Body of pancreas (tissue), 4 donors: ENCODE results near the gene CHN1. TPM values are rescaled to one million over a fixed set of nuclear protein-coding genes. Genes with fewer than 3 reads are reported as not detected.

ENCODE experiments used
- ATAC-seq: fragments of 150-250 bp; one replicate; pipeline ENCODE4 v1.9.1; 2016
- DNase-seq, 4 donors: peaks; one replicate each; pipeline ENCODE4 v3.0.0-alpha.2; 2019
- H3K27ac ChIP-seq, 4 donors: fragments of 200-600 bp; sonication (generic); 1 replicate in 3 of 4; 2 replicates in 1 of 4; pipeline versions ENCODE4 v1.5.1 to v1.6.1; 2016 to 2019; ENCODE audit warnings: mild to moderate bottlenecking in 1 of 4, mixed read lengths in 1 of 4, moderate library complexity in 1 of 4
- H3K27me3 ChIP-seq, 2 donors: fragments of 200-600 bp; sonication (generic); one replicate each; pipeline ENCODE4 v1.6.0; 2016; ENCODE audit warnings: mild to moderate bottlenecking in 1 of 2
- H3K36me3 ChIP-seq, 2 donors: fragments of 200-600 bp; sonication (generic); replicated peaks in 1 of 2; 2 replicates each; pipeline ENCODE4 v1.5.1; 2016; ENCODE audit warnings: low read depth in 2 of 2; ENCODE audit not compliant: insufficient read depth in 1 of 2
- H3K4me1 ChIP-seq: fragments of 200-600 bp; sonication (generic); one replicate; pipeline ENCODE4 v1.6.0; 2016
- H3K4me3 ChIP-seq, 2 donors: fragments of 200-600 bp; sonication (generic); 1 replicate in 1 of 2; 2 replicates in 1 of 2; pipeline ENCODE4 v1.5.1; 2016 to 2019
- H3K9me3 ChIP-seq, 3 donors: fragments of 200-600 bp; sonication (generic); 1 replicate in 2 of 3; 2 replicates in 1 of 3; pipeline ENCODE4 v1.5.1; 2016
- CTCF ChIP-seq, 7 experiments: fragments of 450-650 bp in 4 of 7; fragments of 200-600 bp in 3 of 7; sonication (generic) in 3 of 7; IDR thresholded peaks; one replicate each; pipeline ENCODE4 v1.5.1; 2016 to 2019; ENCODE audit warnings: antibody characterized with exemption in 7 of 7
- POLR2A ChIP-seq, 3 donors: fragments of 450-650 bp; IDR thresholded peaks; one replicate each; pipeline ENCODE4 v1.6.1; 2016; ENCODE audit warnings: antibody characterized with exemption in 3 of 3, mild to moderate bottlenecking in 2 of 3
- WGBS, 2 donors: methylation state at CpG; one replicate each; pipeline ENCODE4 v1.1.5; 2017; 5-methylcytosine and 5-hydroxymethylcytosine counted together
- intact Hi-C: fragments of 100-400 bp; cut with DNase I; formaldehyde crosslinking; loops from one replicate; pipeline ENCODE4 v1.15.1; 2023
- total RNA-seq, 2 donors: library from RNA; depleted of rRNA; stranded (reverse); fragments of >200 nt; gene quantifications; one replicate each; pipeline ENCODE4 v1.1.0, GENCODE V29; 2016

Gene CHN1
- total RNA-seq, 2 donors from 2014 or later = 2.9 to 11.9 TPM

- no peak for TF ChIP-seq POLR2A (IDR thresholded peaks at IDR 0.05)
- no peak for TF ChIP-seq CTCF (IDR thresholded peaks at IDR 0.05)
- Histone ChIP-seq H3K4me1 (no peaks in the 10 kb centered on the region), H3K9me3 (no peaks in the 10 kb centered on the region), H3K27ac (no peak overlapping the region), H3K36me3 (no peaks in the 10 kb centered on the region), H3K27me3 (no peaks in the 10 kb centered on the region), H3K4me3 (no peak overlapping the region)
- DNase-seq = no peak
- no peak for ATAC-seq
- intact Hi-C loops = no loop called here
- WGBS, 2 donors = 74% methylated on average over 1 of the region's 1 CpG
These were observed 145.5 kb downstream of the CHN1 start for GRCh38 chr2:174859563-174860169.

- Histone ChIP-seq H3K4me1 (no peaks in the 10 kb centered on the region), H3K36me3 (no peaks in the 10 kb centered on the region), H3K27ac (no peak overlapping the region), H3K27me3 (no peaks in the 10 kb centered on the region), H3K4me3 (no peak overlapping the region), H3K9me3 (no peaks in the 10 kb centered on the region)
- intact Hi-C loops = no loop called here
- ATAC-seq (no peak), DNase-seq (no peak)
- TF ChIP-seq POLR2A (IDR thresholded peaks at IDR 0.05) = no peak
- no peak for TF ChIP-seq CTCF (IDR thresholded peaks at IDR 0.05)
These were observed 146.4 kb downstream of the CHN1 start for GRCh38 chr2:174858745-174859144.

- 81 to 90% methylated on average over 3 of the region's 3 CpGs for WGBS, 2 donors
- Histone ChIP-seq H3K4me3 (no peak overlapping the region), H3K4me1 (no peaks in the 10 kb centered on the region), H3K9me3 (no peaks in the 10 kb centered on the region), H3K27ac (no peak overlapping the region), H3K36me3 (no peaks in the 10 kb centered on the region), H3K27me3 (no peaks in the 10 kb centered on the region)
- no peak for TF ChIP-seq CTCF (IDR thresholded peaks at IDR 0.05)
- no peak for TF ChIP-seq POLR2A (IDR thresholded peaks at IDR 0.05)
- ATAC-seq (no peak), DNase-seq (no peak)
- intact Hi-C loops = no loop called here
These were observed 148.7 kb downstream of the CHN1 start for GRCh38 chr2:174856447-174856846.

- Histone ChIP-seq H3K27ac (no peak overlapping the region), H3K9me3 (no peaks in the 10 kb centered on the region), H3K36me3 (no peaks in the 10 kb centered on the region), H3K27me3 (no peaks in the 10 kb centered on the region), H3K4me3 (no peak overlapping the region), H3K4me1 (peaks cover 10% of the 10 kb centered on the region)
- DNase-seq (no peak), ATAC-seq (no peak)
- WGBS, 2 donors = 53 to 61% methylated on average over 8 of the region's 8 CpGs
- TF ChIP-seq CTCF (IDR thresholded peaks at IDR 0.05) (no peak), POLR2A (IDR thresholded peaks at IDR 0.05) (no peak)
- intact Hi-C loops = no loop called here
These were observed 157.9 kb downstream of the CHN1 start for GRCh38 chr2:174846941-174847938.
